SKM-1 treated with dmso at 0.1 percent for 144 hours (cell line): ENCODE results near the gene P2RY14.

ENCODE experiments used
- DNase-seq: peaks from one replicate; lab custom pipeline; 2025; ENCODE audit not compliant: unreplicated experiment; lab: John Stamatoyannopoulos, UW

The P2RY14 gene

GRCh38 chr3:151216641-151217607, 61.4 kb downstream of the P2RY14 start:
- no peak for DNase-seq

GRCh38 chr3:151214459-151214858, 63.9 kb downstream of the P2RY14 start:
- DNase-seq = no peak

GRCh38 chr3:151213881-151214280, 64.5 kb downstream of the P2RY14 start:
- no peak for DNase-seq

GRCh38 chr3:151213151-151213550, 65.2 kb downstream of the P2RY14 start:
- no peak for DNase-seq

GRCh38 chr3:151210676-151211381, 67.5 kb downstream of the P2RY14 start:
- no peak for DNase-seq

- DNase-seq = no peak
These were observed 68.7 kb downstream of the P2RY14 start for GRCh38 chr3:151209654-151210053.

- no peak for DNase-seq
These were observed 72.1 kb downstream of the P2RY14 start for GRCh38 chr3:151206201-151206600.

GRCh38 chr3:151205482-151205881, 72.9 kb downstream of the P2RY14 start:
- DNase-seq = no peak

- DNase-seq = no peak
These were observed 73.6 kb downstream of the P2RY14 start for GRCh38 chr3:151204530-151205402.

- DNase-seq = no peak
These were observed 75.3 kb downstream of the P2RY14 start, which contains the start of gene GPR171 for GRCh38 chr3:151203051-151203420. TSS of gene GPR171 (minus strand) at chr3:151203216. CDS start at chr3:151199386, 3,830 bp downstream.

- DNase-seq = no peak
These were observed 77.2 kb downstream of the P2RY14 start for GRCh38 chr3:151201051-151201730.

- DNase-seq = no peak
These were observed 77.8 kb downstream of the P2RY14 start for GRCh38 chr3:151200586-151200985.

GRCh38 chr3:151199554-151200438, 78.5 kb downstream of the P2RY14 start:
- no peak for DNase-seq

GRCh38 chr3:151198849-151199248, 79.5 kb downstream of the P2RY14 start:
- no peak for DNase-seq

- DNase-seq = no peak
These were observed 80.2 kb downstream of the P2RY14 start for GRCh38 chr3:151197981-151198767.

- DNase-seq = no peak
These were observed 81.1 kb downstream of the P2RY14 start for GRCh38 chr3:151197228-151197627.

- no peak for DNase-seq
These were observed 81.9 kb downstream of the P2RY14 start for GRCh38 chr3:151196434-151196833.

GRCh38 chr3:151195826-151196225, 82.5 kb downstream of the P2RY14 start:
- no peak for DNase-seq

- no peak for DNase-seq
These were observed 85.8 kb downstream of the P2RY14 start for GRCh38 chr3:151192545-151192944.
